HuH-7.5 (cell line): Measurements from ENCODE around the gene CBX4.
"Not testable (repeated sequence)": the region's sequence is repeated elsewhere in the genome, so short reads cannot be mapped to it uniquely, and the experiment has no call there.

Source experiments
- DNase-seq: peaks from one replicate; pipeline ENCODE4 v3.0.0; 2011; ENCODE audit warnings: low spot score

CBX4 gene

GRCh38 chr17:79859676-79860615 lies 20.7 kb upstream of the CBX4 start:
- DNase-seq: no peak

GRCh38 chr17:79857095-79857494 lies 17.9 kb upstream of the CBX4 start:
- no peak for DNase-seq

- no peak for DNase-seq
Measured at GRCh38 chr17:79855331-79856124, 16.3 kb upstream of the CBX4 start.

DNA sequence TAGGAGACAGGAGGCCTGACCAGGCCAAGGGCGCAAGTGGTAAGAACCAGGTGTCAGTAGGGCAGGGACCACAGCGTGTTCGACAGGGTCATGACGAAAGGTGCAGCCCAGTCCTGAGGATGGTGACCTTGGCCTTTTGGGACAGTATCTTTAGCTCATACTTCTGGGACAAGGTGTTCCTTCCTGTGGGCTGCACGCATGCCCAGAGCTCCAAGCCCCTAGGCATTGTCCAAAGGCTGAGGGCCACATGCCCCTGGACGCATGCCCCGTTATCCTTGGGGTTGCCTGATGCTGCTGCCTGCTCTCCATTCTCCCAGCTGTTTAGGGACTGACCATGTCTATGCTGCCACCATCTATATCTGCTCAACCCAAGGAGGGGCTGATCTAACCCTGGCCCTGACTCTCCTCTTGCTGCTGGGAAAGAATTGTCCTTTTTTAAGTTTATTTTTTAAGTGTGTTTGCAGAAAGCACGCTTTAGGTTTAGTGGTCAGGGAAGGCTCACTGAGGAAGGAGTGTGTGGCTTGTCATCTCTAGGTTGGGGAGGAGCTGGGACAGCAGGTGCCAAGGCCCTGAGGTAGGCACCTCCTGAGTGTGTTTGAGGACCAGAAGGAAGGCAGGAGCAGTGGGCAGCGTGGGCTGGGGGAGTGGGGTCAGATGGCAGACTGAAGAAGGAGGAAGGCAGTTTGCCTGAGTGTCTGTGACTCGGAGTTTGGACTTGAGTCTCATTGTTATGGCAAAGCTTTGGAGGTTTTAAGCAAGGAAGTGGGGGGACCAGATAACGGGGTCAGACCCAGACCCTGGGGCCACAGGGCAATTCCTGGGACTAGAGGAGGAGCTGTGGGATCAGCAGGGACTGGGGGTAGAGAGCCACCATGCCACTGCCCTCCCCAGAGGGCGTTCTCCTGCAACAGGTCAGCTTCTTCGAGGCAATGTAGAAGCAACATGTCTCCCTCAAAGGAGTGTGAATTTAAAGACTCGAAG lies 15.1 kb upstream of the CBX4 start:
- DNase-seq: no peak

DNA sequence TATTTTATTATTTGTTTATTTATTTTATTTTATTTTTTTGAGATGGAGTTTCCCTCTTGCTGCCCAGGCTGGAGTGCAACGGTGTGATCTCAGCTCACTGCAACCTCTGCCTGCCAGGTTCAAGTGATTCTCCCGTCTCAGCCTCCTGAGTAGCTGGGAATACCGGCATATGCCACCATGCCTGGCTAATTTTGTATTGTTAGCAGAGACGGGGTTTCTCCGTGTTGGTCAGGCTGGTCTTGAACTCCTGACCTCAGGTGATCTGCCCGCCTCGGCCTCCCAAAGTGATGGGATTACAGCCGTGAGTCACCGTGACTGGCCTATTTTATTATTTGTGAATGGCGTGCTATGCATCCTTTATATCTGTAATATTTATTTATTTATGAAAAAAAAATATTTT lies 13.9 kb upstream of the CBX4 start:
- not testable (repeated sequence) for DNase-seq

- no peak for DNase-seq
Measured at GRCh38 chr17:79852748-79853147, 13.5 kb upstream of the CBX4 start.

GRCh38 chr17:79851461-79851817 lies 12.2 kb upstream of the CBX4 start:
- DNase-seq: no peak

- DNase-seq: no peak
Measured at GRCh38 chr17:79850571-79851460, 11.6 kb upstream of the CBX4 start.

- DNase-seq: no peak
Measured at GRCh38 chr17:79849953-79850352, 10.7 kb upstream of the CBX4 start.

DNA sequence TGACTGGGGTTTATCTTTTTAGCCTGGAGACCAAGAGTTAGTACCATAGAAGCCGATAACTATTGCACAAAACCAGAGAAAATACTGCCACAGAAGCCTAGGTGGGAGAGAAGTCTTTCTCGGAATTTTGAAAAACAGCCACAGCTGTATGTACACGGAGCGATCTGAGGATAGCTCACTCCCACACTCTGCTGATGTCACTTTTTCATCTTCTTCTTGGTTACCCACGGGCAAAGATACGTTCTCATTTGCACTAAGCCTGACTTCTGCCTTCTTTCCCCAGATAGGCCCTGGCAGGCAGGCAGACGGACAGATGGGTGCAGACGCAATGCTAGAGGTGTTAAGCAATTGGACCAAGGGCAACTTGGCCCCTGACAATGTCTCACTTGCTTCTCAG lies 9.1 kb upstream of the CBX4 start:
- no peak for DNase-seq

DNA sequence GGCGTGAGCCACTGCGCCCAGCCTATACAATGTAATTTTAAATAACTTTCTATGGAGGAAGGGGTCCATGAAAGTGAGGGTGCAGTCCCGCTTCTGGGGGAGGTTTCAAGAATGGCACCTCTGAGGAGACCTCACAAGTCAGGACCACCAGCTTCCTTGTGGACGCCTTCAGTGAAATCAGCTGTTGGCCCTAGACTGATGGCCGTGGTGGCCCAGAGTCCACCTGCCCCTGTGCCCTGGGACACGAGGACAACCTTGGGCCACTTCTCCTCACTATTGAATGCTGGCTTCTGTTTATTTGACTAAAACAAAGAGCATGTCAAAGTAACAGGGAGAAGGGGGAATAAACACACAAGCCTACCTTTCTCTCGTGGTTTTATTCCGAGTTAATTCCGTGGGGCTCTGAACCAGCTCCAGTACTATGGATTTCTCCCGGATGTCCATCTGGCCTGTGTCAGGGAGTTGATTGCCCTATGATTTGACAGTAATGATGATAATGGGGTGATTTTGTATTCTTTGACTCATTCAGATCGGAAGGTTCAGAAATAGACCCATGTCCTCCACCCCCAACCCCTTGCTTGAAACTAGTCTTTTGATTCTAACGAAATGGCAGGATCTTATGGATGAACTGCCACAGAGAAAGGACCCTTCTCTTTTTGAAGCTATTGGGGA lies 8.6 kb upstream of the CBX4 start:
- no peak for DNase-seq

GRCh38 chr17:79845601-79845949 lies 6.3 kb upstream of the CBX4 start:
- DNase-seq: no peak

DNA sequence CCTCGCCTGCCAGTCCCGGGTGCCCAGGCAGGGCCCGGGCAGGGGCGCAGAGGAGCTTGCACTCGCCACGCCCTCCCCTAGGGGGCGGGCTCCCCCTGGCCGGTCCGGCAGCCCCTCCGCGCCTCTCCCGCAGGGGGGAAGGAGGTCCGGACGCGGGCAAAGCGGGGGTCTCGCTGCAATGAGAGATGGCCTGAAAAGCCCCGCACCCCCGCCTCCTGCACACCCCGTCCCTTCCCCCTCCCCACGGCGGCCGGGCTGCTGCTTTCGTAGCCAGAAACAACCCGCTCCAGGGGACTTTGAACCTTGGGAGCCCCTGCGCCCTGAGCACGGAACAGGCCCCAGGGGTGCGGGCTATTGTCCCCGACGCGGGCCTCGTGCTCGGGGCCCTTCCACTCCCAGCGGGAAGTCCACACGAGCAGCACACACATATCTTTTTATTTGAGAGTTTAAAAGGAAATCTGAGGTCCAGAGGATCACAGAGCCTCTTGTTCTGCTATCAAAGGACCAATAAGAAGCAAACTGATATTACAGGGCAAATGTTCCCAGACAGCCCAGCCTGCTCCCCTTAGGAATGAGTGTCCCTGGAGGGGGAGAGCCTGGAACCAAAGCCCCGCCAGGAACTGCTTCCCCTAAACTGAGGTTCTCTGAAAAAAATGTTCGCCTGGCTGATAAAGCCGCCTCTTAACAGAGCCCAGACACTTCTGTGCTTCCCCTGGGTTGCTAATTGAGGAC lies 5.8 kb upstream of the CBX4 start:
- DNase-seq: peak; percentile 93

GRCh38 chr17:79843816-79844800 lies 4.9 kb upstream of the CBX4 start:
- DNase-seq: peak; percentile 85

DNA sequence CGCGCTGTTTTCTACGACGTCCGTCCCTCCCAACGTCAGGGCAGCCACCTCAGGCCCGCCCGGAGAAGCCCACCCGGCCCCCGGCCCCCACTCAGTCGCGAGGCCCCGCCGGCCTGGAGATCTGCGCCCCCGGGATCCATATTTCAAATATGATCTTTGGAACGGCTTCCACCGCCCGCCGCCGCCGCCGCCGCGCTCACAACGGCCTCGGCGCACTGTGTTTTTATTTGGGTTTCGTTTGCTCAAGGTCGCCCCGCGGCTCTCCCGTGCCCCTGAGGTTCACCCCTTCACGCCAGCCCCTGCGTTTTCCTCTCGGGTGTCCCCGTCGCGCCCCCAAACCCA lies 4.2 kb upstream of the CBX4 start:
- no peak for DNase-seq

- no peak for DNase-seq
Measured at GRCh38 chr17:79842656-79843473, 3.6 kb upstream of the CBX4 start.

DNA sequence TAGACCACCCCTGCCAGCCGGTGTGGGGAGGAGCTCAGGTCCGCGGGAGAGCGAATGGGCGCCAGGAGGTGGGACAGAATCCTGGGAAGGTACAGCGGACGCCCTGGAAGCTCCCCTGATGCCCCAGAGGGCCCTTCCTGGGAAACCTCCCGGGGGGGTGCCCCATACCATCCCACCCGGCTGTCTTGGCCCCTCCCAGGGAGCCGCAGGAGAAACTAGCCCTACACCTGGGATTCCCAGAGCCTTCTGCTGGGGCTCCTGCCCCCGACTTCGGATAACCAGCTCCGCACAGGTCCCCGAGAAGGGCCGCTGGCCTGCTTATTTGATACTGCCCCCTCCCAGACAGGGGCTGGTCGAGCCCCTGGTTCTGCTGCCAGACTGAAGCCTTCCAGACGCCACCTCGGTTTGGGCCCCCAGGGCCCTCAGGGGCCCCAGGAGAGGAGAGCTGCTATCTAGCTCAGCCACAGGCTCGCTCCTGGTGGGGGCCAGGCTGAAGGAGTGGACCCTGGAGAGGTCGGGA lies 3.0 kb upstream of the CBX4 start:
- no peak for DNase-seq
